ENCODE data around the gene MCF2L. TPM values are rescaled to one million over a fixed set of nuclear protein-coding genes. Genes with fewer than 3 reads are reported as not detected.
"Not testable (repeated sequence)": the region's sequence is repeated elsewhere in the genome, so short reads cannot be mapped to it uniquely, and the experiment has no call there.

The MCF2L gene
- total RNA-seq, 1 donor from 2014 or later: 9.7 TPM

DNA sequence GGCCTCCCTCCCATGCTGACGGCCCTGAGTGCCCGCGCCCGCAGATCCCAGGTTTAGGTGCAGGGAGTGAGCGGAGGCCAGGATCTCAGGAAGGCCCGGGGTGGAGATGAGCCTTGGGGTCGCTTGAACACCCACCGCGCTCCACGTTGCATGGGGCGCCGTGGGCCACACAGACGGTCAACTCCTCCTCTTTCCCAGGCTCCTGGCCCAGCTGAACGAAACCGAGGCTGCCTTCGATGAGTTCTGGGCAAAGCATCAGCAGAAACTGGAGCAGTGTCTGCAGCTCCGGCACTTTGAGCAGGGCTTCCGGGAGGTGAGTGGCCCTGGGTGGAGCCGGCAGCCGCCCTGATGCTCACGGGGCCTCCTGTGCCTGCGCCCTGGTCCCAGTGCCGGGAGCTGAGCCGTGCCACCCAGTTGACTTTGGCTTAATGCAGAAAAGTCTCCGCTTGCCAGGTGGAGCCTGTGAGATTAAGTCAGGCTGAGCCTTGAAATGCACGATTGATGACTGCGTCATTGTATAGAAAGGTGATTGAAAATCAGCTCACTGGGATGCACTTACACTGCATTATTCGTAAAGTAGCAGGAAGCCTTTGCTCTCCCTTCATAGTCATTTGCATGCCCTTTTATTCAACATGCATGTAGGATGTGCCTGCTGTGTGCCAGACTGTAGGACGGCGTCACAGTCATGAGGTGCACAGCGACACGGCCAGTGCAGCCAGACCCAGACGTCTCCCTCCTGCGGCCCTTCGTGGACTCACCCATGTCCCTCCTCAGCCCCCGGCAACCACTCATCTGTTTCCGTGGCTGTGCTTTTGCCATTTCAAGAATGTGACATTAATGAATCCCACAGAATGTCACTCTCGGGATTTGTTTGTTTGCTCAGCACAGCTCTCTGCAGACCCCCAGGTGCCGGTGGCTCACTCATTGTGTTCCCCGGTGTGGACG, 101.1 kb downstream of the MCF2L start:
- ATAC-seq: no peak

DNA sequence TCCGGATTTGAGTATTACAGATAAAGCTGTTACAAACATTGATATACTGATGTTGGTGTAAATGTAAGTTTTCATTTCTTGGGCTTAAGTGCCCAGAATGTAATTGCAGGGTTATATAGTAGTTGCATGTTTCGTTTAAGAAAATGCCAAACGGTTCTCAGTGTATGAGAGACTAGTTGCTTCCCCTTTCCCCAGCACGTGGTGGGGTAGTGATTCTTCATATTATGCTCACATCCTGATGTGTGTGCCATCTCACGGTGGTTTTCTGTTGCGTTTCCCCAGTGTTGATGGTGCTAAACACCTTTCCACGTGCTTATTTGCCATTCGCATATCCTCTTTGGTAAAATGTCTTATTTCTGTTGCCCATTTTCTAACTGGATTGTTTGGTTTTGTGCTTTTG, 101.8 kb downstream of the MCF2L start:
- ATAC-seq: no peak

DNA sequence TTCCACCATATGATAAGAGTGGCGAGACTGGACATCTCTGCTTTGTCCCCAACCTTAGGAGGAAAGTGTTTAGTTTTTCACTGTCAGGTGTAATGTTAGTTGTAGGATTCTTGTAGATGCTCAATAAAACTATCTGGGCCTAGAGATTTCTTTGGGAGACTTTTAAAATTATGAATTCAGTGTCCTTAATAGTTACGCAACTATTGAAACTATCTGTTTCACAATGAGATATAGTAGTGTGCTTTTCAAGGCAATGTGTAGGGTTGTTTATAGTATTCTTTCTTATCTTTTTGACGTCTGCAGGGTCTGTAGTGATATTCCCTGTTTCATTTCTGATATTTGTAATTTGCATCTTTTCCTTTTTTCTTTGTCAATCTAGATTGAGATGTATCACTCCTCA, 103.4 kb downstream of the MCF2L start:
- no peak for ATAC-seq

- no peak for ATAC-seq
These were observed 104.9 kb downstream of the MCF2L start for GRCh38 chr13:113073942-113074341.

DNA sequence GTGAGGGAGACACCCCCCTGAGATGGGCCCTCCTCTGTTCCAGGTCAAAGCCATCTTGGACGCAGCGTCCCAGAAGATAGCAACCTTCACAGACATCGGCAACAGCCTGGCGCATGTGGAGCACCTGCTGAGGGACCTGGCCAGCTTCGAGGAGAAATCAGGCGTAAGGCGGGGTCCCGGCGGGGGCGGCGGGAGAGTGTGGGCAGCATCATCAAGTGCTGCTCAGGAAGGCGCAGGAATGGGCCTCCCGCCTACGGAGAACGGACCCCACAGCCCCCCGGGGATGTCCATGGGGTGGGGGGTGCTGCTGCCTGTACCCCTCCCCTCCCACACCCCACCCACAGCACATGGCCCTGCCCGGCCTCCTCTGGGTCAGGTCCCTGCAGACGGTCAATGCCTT, 105.4 kb downstream of the MCF2L start:
- ATAC-seq: no peak

DNA sequence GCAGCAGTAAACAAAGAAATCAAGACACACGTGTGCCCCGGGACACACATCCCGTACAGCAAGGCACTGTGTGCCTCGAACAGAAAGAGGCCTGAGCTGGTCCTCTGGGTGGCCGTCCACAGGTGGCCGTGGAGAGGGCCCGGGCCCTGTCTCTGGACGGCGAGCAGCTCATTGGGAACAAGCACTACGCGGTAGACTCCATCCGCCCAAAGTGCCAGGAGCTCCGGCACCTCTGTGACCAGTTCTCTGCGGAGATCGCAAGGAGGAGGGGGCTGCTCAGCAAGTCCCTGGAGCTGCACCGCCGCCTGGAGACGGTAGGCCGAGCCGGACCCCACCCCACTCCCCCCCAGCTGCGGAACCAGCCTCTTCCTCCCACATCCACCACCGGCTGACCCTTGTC, 105.9 kb downstream of the MCF2L start:
- no peak for ATAC-seq

- ATAC-seq: no peak
These were observed 106.7 kb downstream of the MCF2L start for GRCh38 chr13:113075711-113076110.

GRCh38 chr13:113076681-113077401, 107.8 kb downstream of the MCF2L start:
- no peak for ATAC-seq

GRCh38 chr13:113077566-113077952, 108.5 kb downstream of the MCF2L start:
- ATAC-seq: no peak

- ATAC-seq: peak; percentile 5
These were observed 109.2 kb downstream of the MCF2L start for GRCh38 chr13:113077953-113078901.

DNA sequence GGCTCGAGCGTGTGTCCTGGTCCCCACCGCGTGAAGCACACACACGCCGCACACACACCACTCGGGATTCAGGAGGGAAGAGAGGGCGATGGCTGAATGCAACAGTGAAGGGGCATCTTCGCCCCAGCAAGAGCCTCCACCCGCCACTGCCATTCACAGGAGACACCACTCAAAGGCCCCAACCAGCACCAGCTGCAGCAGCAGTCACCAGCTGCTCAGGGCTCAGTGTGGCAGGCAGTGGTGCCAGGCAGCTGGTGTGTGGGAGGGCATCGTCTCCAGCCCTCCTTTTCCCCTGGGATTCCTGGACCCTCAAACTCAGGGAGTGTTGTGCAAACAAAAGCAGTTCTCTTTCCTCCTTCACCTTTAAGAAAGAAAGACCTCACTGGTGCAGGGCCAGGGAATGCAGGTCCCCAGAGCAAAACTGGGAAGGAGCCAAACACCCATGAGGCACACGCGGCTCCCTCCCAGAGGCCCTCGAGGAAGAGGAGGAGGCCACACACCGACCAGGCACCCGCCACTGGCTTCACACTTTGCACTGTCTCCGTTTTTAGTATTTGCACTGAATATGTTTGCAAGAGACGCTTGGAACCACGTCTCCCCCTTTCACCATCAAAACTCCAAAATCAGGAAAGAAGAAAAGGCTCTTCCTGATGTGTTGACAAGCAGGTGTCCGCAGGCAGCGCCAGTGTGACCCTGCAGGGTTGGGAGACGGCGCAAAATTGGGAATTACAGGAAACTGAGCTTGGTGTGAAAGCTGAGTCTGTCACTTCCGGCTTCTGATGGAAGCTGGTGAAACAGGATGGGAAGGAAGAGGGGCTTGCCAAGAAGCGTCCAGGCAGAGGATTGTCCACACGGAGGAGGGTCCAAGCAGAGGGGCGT, 110.1 kb downstream of the MCF2L start:
- no peak for ATAC-seq

GRCh38 chr13:113079781-113080080, 110.7 kb downstream of the MCF2L start:
- not testable (repeated sequence) for ATAC-seq

DNA sequence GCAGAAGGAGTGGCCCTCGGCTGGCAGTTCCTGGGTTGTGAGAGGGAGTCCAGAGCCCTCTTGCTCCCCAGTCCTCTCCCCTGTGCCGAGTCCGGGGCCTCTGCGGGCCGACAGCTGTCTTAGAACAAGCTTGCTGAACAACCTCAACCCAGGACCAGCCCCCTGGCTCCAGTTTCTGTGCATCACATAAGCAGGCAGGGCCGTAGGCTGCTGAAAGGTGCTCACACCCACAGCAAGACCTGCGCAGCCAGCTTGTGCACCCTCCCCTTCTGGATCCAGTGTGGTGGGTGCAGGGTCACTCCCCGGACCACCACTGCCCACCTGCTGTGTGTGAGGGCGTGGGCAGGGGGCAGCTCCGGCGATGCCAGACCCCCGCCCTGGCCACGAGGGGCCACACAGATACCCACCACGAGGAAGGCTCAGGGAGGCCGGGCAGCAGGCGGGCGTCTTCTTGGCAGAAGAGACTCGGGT, 111.4 kb downstream of the MCF2L start:
- no peak for ATAC-seq

GRCh38 chr13:113080901-113081521, 112.0 kb downstream of the MCF2L start:
- ATAC-seq: no peak

DNA sequence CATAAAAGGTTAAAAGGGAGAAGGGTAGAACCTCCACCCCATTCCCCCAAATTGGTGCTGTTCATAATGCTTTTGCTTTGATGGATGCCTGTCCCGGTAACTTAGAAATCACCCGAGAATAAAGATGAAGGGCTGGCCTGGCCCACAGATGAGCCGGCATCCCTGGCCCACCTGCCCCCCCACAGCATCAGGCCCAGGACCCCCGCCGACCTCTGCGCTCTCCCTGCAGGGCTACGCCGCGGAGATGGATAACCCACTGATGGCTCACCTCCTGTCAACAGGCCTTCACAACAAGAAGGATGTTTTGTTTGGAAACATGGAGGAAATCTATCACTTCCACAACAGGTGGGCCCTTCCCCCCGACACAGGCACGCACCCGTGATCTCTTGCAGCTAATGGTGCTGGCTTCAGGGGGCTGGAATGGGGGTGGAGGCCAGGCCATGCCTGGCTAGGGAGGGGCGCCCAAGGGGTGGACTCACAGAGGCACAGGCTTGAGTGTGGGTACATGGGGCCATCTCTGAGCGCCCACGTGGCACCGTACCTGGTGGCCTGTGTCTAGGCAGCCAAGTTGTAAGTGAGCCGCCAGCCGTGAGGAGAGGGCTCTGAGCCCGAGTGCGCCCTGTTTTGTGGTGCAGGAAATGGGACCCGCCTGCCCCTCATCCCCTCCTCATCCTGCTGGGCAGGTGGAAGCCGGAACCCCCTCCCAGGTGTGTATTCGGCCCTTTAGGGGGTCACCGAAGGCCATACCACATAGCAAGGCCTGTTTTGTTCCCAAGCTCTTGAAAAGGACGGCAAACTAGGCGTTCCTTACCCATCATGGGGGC, 113.4 kb downstream of the MCF2L start:
- ATAC-seq: no peak

DNA sequence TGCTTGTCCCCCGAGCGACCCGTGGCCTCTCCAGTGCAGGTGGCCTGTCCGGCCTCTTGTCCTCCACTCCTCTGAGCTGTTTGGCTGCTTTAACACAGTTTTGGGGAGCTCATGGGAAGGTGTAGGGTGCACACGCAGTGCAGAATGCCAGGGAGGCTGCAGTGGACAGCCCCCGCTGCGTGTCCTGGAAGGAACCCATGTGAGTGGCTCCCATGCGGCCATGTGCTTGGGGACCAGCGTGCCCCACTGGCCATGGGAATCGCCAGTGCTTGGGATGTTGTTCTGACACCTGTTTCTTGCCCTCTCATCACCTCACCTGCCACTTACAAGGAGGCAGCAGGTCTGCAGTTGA, 114.0 kb downstream of the MCF2L start:
- ATAC-seq: no peak

GRCh38 chr13:113083402-113084061, 114.5 kb downstream of the MCF2L start:
- ATAC-seq: peak; percentile 93

GRCh38 chr13:113084094-113084942, 115.3 kb downstream of the MCF2L start:
- no peak for ATAC-seq

Measured in esophagus mucosa (tissue), 1 donor.